GM23338 (cell line): ENCODE measurements around the gene EHD4. TPM values are rescaled to one million over a fixed set of nuclear protein-coding genes. Genes with fewer than 3 reads are reported as not detected.

Experiments used
- CREB1 ChIP-seq: fragments of 250-450 bp; sonication (Bioruptor Pico); IDR thresholded peaks from 2 replicates; pipeline ENCODE4 v1.5.0; 2020; ENCODE audit warnings: low read depth, mild to moderate bottlenecking, moderate library complexity
- EZH2 ChIP-seq: fragments of 200-600 bp; sonication (generic); IDR thresholded peaks from one replicate; pipeline ENCODE4 v1.8.0; 2017; ENCODE audit warnings: antibody characterized with exemption, mild to moderate bottlenecking, low read depth; ENCODE audit not compliant: unreplicated experiment
- REST ChIP-seq: IDR thresholded peaks from one replicate; pipeline ENCODE4 v1.6.1; 2018; ENCODE audit warnings: antibody characterized with exemption; ENCODE audit not compliant: unreplicated experiment
- ZNF331 ChIP-seq: fragments of 250-450 bp; sonication (Bioruptor Pico); IDR thresholded peaks from 2 replicates; pipeline ENCODE4 v1.5.0; 2020; ENCODE audit warnings: low read depth, mild to moderate bottlenecking, moderate library complexity
- ZNF462 ChIP-seq: fragments of 250-450 bp; sonication (Bioruptor Pico); IDR thresholded peaks from 2 replicates; pipeline ENCODE4 v1.5.0; 2020; ENCODE audit warnings: mild to moderate bottlenecking, moderate library complexity
- polyA plus RNA-seq: library from polyadenylated mRNA; unstranded; fragments of >200 nt; fragmentation: Nextera tagmentation; extraction: Ambion mirVana; gene quantifications from 2 replicates; pipeline ENCODE4 v1.2.1, GENCODE V29; 2016
- total RNA-seq: library from RNA; depleted of rRNA; stranded (reverse); fragments of >200 nt; shearing (Covaris generic); gene quantifications from 2 replicates; pipeline ENCODE4 v1.2.3, GENCODE V29; 2014

The EHD4 gene
- total and polyA plus RNA-seq, 2 experiments from 2014 or later: 13.0 to 31.0 TPM

GRCh38 chr15:41900526-41901380 is 71.6 kb downstream of the EHD4 start (continued):
- TF ChIP-seq ZNF462 (CRISPR knock-in tag): no peak
- no peak for TF ChIP-seq ZNF331 (CRISPR knock-in tag)
- TF ChIP-seq CREB1 (CRISPR knock-in tag): no peak
- no peak for TF ChIP-seq REST
- no peak for TF ChIP-seq EZH2
